ENCODE data around the gene NAGA. TPM values are rescaled to one million over a fixed set of nuclear protein-coding genes. Genes with fewer than 3 reads are reported as not detected.

Gene NAGA
- total and polyA plus RNA-seq, 12 donors, result 7.4 to 54.0 (median 25.8) TPM

DNA sequence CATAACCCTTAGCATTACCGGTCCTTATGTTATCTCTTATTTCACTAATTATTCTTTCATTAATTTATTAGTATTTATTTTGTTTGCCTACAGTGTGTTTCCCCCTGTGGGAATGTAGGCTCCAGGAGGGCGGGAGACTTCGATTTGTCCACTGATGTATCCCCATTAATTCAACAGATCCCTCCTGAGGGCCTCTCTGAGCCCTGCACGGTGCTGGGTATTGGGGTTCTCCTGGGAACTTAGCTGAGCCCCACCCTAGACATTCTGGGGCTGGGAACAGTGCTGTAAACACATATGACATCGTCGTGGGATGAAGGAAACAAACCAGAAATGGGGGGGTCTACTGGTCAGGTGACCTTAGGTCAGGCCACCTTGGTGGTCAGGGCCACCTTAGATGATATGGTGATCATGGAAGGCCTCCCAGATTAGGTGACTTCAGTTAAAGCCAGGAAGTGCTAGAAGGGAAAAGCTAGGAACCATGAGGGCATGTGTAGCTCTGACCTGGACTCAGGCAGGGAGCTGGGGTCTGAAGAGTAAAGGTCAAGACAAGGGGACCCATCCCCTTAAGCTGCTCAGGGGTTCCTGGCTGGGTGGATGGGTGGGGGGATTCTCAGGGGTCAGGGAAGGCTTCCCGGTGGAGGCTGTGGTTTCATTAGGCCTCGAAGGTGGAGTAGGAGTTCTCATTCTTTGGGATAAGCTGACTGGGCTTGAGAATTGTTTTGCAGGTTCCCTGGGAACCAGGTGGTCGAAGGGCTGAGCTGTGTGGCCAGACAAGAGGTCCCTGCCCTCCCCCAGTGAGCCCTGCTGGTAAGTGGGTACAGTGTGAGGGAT lies 4.4 kb upstream of the NAGA start:
- peak in 2 of 7 donors; percentile 24 to 50 for DNase-seq
- H3K4me3 ChIP-seq, result peak overlapping the region in 2 of 4 donors; percentile 38 to 74
- intact Hi-C loops (cut with DNase I), result loop anchor here in 1 of 2 donors (5.0 kb wide), 1 partner anchor 388 kb away; the partner anchor contains the start of gene SNU13
- TF ChIP-seq POLR2A (IDR thresholded peaks at IDR 0.05), result no peak
- TF ChIP-seq, protein P1, sequence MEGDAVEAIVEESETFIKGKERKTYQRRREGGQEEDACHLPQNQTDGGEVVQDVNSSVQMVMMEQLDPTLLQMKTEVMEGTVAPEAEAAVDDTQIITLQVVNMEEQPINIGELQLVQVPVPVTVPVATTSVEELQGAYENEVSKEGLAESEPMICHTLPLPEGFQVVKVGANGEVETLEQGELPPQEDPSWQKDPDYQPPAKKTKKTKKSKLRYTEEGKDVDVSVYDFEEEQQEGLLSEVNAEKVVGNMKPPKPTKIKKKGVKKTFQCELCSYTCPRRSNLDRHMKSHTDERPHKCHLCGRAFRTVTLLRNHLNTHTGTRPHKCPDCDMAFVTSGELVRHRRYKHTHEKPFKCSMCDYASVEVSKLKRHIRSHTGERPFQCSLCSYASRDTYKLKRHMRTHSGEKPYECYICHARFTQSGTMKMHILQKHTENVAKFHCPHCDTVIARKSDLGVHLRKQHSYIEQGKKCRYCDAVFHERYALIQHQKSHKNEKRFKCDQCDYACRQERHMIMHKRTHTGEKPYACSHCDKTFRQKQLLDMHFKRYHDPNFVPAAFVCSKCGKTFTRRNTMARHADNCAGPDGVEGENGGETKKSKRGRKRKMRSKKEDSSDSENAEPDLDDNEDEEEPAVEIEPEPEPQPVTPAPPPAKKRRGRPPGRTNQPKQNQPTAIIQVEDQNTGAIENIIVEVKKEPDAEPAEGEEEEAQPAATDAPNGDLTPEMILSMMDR (IDR thresholded peaks at IDR 0.05), result no peak
- no peaks in the 10 kb centered on the region for H3K9me3 ChIP-seq (replicated peaks in 1 of 3)
- H3K27ac ChIP-seq, result peak overlapping the region in 4 of 5 donors; percentile 55 to 83 (median 62)
- H3K4me1 ChIP-seq (replicated peaks in 1 of 2), result peaks cover 9 to 32% of the 10 kb centered on the region in 2 donors
- H3K36me3 ChIP-seq (replicated peaks in 1 of 2), result no peaks in the 10 kb centered on the region
- no peaks in the 10 kb centered on the region for H3K27me3 ChIP-seq
- 80 to 87% (median 80%) methylated on average over 9 of the region's 9 CpGs for WGBS, 4 donors

DNA sequence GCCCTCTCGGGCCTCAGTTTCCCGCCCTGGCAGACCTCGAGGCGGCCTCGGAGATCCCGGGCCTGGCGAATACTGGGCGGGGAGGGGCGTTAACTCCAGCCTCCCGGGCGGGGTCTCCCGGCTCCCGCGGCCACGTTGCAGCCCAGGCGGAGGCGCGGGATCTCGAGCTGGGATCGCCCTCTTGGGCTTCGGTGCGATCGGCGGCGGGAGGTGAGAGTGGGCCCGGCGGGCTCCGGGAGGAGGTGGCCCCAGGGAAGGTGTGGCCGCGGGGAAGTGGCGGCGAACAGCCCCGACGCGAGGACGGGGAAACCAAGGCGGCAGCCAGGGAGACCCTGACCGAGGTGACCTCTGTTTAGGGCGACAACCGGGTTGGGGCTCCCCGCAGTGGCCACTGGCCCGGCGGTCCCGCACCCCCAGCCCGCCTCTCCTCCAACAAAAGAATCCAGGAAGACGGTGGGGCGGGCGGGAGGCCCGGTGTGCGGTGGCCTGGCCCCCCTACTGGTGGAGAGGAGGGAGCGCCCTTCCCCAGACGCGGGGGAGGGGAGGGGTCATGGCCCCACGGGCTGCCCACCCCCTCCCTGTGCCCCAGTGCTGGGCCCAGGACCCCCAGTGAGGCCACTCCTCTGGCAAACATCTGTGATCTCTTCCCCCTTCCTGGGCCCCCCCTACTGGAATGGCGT lies 3.7 kb upstream of the NAGA start, which contains the start of gene PHETA2:
PHETA2 (plus strand) TSS at position 117 of the 680 bp plus-strand sequence. CDS start 3,046 bp downstream, outside the sequence.
- peak within 1 kb of the TSS in 4 of 5 donors; percentile 55 to 90 (median 72) for H3K27ac ChIP-seq
- H3K27me3 ChIP-seq, result no peaks in the 10 kb centered on the region
- TF ChIP-seq, protein P1 (IDR thresholded peaks at IDR 0.05), result peak in 5 of 6 experiments; percentile 10 to 47 (median 38)
- TF ChIP-seq POLR2A (IDR thresholded peaks at IDR 0.05), result no peak
- no peaks in the 10 kb centered on the region for H3K36me3 ChIP-seq (replicated peaks in 1 of 2)
- 2 to 39% (median 22%) methylated on average over 1 to 55 of the region's 55 CpGs for WGBS, 4 donors
- H3K4me1 ChIP-seq (replicated peaks in 1 of 2), result peaks cover 14 to 37% of the 10 kb centered on the region in 2 donors
- no peaks in the 10 kb centered on the region for H3K9me3 ChIP-seq (replicated peaks in 1 of 3)
- peak within 1 kb of the TSS in 2 of 4 donors; percentile 38 to 74 for H3K4me3 ChIP-seq
- peak in 4 of 7 donors; percentile 34 to 57 (median 36) for DNase-seq
- intact Hi-C loops (cut with DNase I), result loop anchor here in 1 of 2 donors (5.0 kb wide), 1 partner anchor 387 kb away; the partner anchor contains the start of gene SNU13

DNA sequence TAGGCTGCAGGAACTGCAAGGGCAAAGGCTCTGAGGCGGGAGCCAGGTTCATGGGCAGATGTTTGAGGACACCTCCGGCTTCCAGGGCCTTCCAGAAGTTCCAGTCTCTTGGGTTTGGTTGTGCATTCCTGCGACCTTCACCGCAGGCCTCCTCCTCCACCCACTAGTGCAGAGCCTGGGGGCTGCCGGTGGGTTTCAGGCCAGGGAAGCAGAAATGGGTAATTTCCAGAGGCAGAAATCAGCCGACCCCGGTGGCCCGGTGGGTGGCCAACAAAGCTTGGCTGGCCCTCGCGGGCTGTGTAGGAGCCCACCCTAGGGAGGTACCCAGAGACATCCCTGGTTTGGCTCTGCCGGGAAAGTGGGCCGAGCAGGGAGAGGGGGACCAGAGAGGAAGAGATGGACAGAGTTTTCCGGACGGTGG lies 3.0 kb upstream of the NAGA start:
- Histone ChIP-seq H3K27me3 (no peaks in the 10 kb centered on the region), H3K4me1 (replicated peaks in 1 of 2) (peaks cover 8 to 31% of the 10 kb centered on the region in 2 donors), H3K9me3 (replicated peaks in 1 of 3) (no peaks in the 10 kb centered on the region), H3K36me3 (replicated peaks in 1 of 2) (no peaks in the 10 kb centered on the region), H3K4me3 (peak overlapping the region in 2 of 4 donors; percentile 38 to 74), H3K27ac (peak overlapping the region in 4 of 5 donors; percentile 55 to 90 (median 72))
- 59 to 75% (median 71%) methylated on average over 7 to 14 of the region's 14 CpGs for WGBS, 4 donors
- intact Hi-C loops (cut with DNase I), result loop anchor here in 1 of 2 donors (5.0 kb wide), 1 partner anchor 386 kb away; the partner anchor contains the start of gene SNU13
- no peak for TF ChIP-seq POLR2A (IDR thresholded peaks at IDR 0.05)
- TF ChIP-seq, protein P1 (IDR thresholded peaks at IDR 0.05), result no peak
- DNase-seq, result peak in 2 of 7 donors; percentile 28 to 51

All from adrenal gland (tissue), 12 donors.